ENCODE results near the gene AIP.

The AIP gene

GRCh38 chr11:67494371-67495233, 11.8 kb downstream of the AIP start:
- no peak for DNase-seq

- DNase-seq, result no peak
These were observed 12.6 kb downstream of the AIP start for GRCh38 chr11:67495234-67496005.

- no peak for DNase-seq
These were observed 13.3 kb downstream of the AIP start for GRCh38 chr11:67496113-67496512.

GRCh38 chr11:67497656-67498291, 14.9 kb downstream of the AIP start:
- DNase-seq, result no peak

- DNase-seq, result no peak
These were observed 15.7 kb downstream of the AIP start for GRCh38 chr11:67498544-67498972.

GRCh38 chr11:67499808-67500483, 17.1 kb downstream of the AIP start:
- DNase-seq, result no peak

- no peak for DNase-seq
These were observed 17.6 kb downstream of the AIP start for GRCh38 chr11:67500484-67500821.

- DNase-seq, result no peak
These were observed 18.2 kb downstream of the AIP start for GRCh38 chr11:67500831-67501715.

GRCh38 chr11:67501854-67502253, 19.0 kb downstream of the AIP start:
- DNase-seq, result no peak

- DNase-seq, result no peak
These were observed 19.6 kb downstream of the AIP start for GRCh38 chr11:67502328-67502979.

GRCh38 chr11:67503119-67504004, 20.5 kb downstream of the AIP start:
- DNase-seq, result no peak

- peak; percentile 47 for DNase-seq
These were observed 21.5 kb downstream of the AIP start for GRCh38 chr11:67504005-67504949.

GRCh38 chr11:67504950-67505581, 22.2 kb downstream of the AIP start, which contains the start of gene PITPNM1:
PITPNM1 (minus strand) TSS chr11:67505363; CDS start chr11:67504180, 1,183 bp downstream.
- DNase-seq, result peak; percentile 65

- peak; percentile 86 for DNase-seq
These were observed 23.0 kb downstream of the AIP start for GRCh38 chr11:67505605-67506396.

- no peak for DNase-seq
These were observed 23.7 kb downstream of the AIP start for GRCh38 chr11:67506426-67507051.

GRCh38 chr11:67507242-67507863, 24.5 kb downstream of the AIP start:
- DNase-seq, result no peak

All from activated gamma-delta T cell treated with Interleukin-2 at 50 U/mL for 16 hours (primary cell).